Hematopoietic multipotent progenitor cell treated with erythropoietin and hydrocortisone succinate and interleukin-3 and kit ligand, for 8 days (in vitro differentiated cells): Measurements from ENCODE around the gene POTEF.
"Not testable (repeated sequence)": the region's sequence is repeated elsewhere in the genome, so short reads cannot be mapped to it uniquely, and the experiment has no call there.

Source experiments
- DNase-seq: peaks from one replicate; pipeline ENCODE4 v3.0.0-alpha.2; 2015

Gene POTEF

GRCh38 chr2:130102597-130103363 is 26.2 kb downstream of the POTEF start:
- not testable (repeated sequence) for DNase-seq

GRCh38 chr2:130062645-130063044 is 66.4 kb downstream of the POTEF start:
- not testable (repeated sequence) for DNase-seq

- not testable (repeated sequence) for DNase-seq
Observed at GRCh38 chr2:130059982-130060381, 69.0 kb downstream of the POTEF start.

GRCh38 chr2:130056336-130056735 is 72.7 kb downstream of the POTEF start:
- DNase-seq = not testable (repeated sequence)

DNA sequence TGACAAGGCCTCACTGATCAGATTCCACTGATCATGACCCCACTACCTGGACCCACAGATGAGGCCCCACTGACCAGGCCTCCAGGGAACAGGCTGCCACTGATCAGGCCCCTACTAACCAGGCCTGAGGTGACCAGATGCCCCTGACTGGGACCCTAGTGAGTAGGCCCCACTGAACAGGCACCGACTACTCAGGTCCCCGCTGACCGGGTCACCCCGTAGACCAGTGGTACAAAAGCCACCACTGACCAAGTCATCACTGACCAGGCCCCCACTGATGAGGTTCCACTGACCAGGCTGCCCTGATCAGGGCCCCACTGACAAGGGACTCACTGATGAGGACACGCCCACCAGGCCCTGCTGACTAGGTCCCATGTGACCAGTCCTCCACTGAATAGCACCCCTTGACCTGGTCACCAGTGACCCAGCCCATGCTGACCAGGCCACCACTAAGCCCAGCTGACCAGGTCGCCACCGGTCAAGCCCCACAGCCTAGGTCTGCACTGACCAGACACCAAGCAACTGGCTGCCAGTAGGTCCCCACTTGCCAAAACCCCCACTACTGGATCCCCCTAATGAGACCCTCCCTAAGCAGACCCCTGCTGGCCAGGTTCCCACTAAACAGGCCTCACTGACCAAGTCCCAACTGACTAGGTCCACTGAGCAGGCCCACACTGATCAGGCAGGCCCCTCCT is 75.7 kb downstream of the POTEF start:
- not testable (repeated sequence) for DNase-seq

DNA sequence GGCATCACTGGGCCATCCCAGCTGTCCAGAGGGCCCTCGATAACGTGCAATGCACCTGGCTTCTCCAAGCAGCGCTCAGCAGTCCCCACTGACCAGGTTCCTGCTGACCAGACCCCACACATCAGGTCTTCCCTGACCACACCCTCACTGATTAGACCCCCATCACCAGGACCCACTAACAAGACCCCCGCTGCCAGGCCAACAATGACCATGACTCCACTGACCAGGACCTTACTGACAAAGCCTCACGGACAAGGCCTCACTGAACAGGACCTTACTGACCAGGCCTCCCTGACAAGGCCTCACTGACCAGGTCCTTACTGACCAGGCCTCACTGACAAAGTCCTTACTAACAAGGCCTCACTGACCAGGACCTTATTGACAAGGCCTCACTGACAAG is 76.6 kb downstream of the POTEF start:
- not testable (repeated sequence) for DNase-seq

DNA sequence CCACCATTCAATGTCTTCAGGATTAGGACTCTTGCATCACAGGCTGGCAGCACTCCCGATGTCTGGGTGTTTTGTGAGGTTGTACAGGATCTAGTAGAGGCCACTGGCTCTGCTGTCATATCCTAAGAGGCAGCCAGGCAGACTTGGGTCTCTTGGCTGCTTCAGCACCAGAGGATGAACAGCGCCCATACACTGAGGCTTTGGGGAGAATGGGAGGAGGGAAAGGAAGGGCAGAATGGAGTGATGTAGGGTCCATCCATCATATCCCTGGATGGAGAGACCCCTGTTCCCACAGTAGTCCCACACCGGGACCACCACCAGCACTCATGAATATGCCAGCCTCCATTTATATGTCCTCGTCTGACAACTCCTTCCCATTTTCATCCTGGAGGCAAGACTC is 80.6 kb downstream of the POTEF start:
- not testable (repeated sequence) for DNase-seq

GRCh38 chr2:130038265-130038603 is 90.8 kb downstream of the POTEF start:
- not testable (repeated sequence) for DNase-seq

- peak; percentile 6 for DNase-seq
Observed at GRCh38 chr2:130025931-130026330, 103.1 kb downstream of the POTEF start.
